ENCODE results near the gene CNOT3. TPM values are rescaled to one million over a fixed set of nuclear protein-coding genes. Genes with fewer than 3 reads are reported as not detected.
A peak's percentile ranks its signal among the peaks of the same experiment; 100 is the strongest.

Gene CNOT3
- total and polyA plus RNA-seq, 2 donors, result 11.6 to 35.8 TPM

- Histone ChIP-seq H3K27ac (ENCODE audit: low read depth) (no peak overlapping the region), H3K4me3 (ENCODE audit: low read depth, low read length) (no peak overlapping the region), H3K4me1 (ENCODE audit: insufficient read depth) (no peaks in the 10 kb centered on the region), H3K36me3 (ENCODE audit: insufficient read depth) (peaks cover 4% of the 10 kb centered on the region)
- 96% methylated on average over 41 of the region's 41 CpGs for WGBS
- DNase-seq (ENCODE audit: extremely low spot score), result no peak
These were observed 8.6 kb upstream of the CNOT3 start for GRCh38 chr19:54128796-54129616.

- WGBS, result 96% methylated on average over 20 of the region's 20 CpGs
- H3K27ac ChIP-seq (ENCODE audit: low read depth), result no peak overlapping the region
- peaks cover 4% of the 10 kb centered on the region for H3K36me3 ChIP-seq (ENCODE audit: insufficient read depth)
- no peak for DNase-seq (ENCODE audit: extremely low spot score)
- no peaks in the 10 kb centered on the region for H3K4me1 ChIP-seq (ENCODE audit: insufficient read depth)
- no peak overlapping the region for H3K4me3 ChIP-seq (ENCODE audit: low read depth, low read length)
These were observed 8.0 kb upstream of the CNOT3 start for GRCh38 chr19:54129617-54129996.

GRCh38 chr19:54133312-54133956 lies 4.1 kb upstream of the CNOT3 start:
- Histone ChIP-seq H3K36me3 (ENCODE audit: insufficient read depth) (peaks cover 4% of the 10 kb centered on the region), H3K27ac (ENCODE audit: low read depth) (no peak overlapping the region), H3K4me1 (ENCODE audit: insufficient read depth) (no peaks in the 10 kb centered on the region), H3K4me3 (ENCODE audit: low read depth, low read length) (no peak overlapping the region)
- 82% methylated on average over 10 of the region's 10 CpGs for WGBS
- no peak for DNase-seq (ENCODE audit: extremely low spot score)

- no peak overlapping the region for H3K4me3 ChIP-seq (ENCODE audit: low read depth, low read length)
- H3K4me1 ChIP-seq (ENCODE audit: insufficient read depth), result no peaks in the 10 kb centered on the region
- no peak for DNase-seq (ENCODE audit: extremely low spot score)
- whole genome bisulfite sequencing, result 61% methylated on average over 2 of the region's 2 CpGs
- peaks cover 2% of the 10 kb centered on the region for H3K36me3 ChIP-seq (ENCODE audit: insufficient read depth)
- no peak overlapping the region for H3K27ac ChIP-seq (ENCODE audit: low read depth)
These were observed 3.5 kb upstream of the CNOT3 start for GRCh38 chr19:54133957-54134590.

- H3K36me3 ChIP-seq (ENCODE audit: insufficient read depth), result no peaks in the 10 kb centered on the region
- WGBS, result 4% methylated on average over 30 of the region's 30 CpGs
- H3K4me1 ChIP-seq (ENCODE audit: insufficient read depth), result no peaks in the 10 kb centered on the region
- no peak for DNase-seq (ENCODE audit: extremely low spot score)
- no peak overlapping the region for H3K4me3 ChIP-seq (ENCODE audit: low read depth, low read length)
- H3K27ac ChIP-seq (ENCODE audit: low read depth), result no peak overlapping the region
These were observed 1.3 kb upstream of the CNOT3 start for GRCh38 chr19:54136086-54136863.

GRCh38 chr19:54136864-54137698 lies 481 bp upstream of the CNOT3 start:
- Histone ChIP-seq H3K27ac (ENCODE audit: low read depth) (no peak overlapping the region), H3K4me3 (ENCODE audit: low read depth, low read length) (peak overlapping the region; percentile 99), H3K36me3 (ENCODE audit: insufficient read depth) (no peaks in the 10 kb centered on the region), H3K4me1 (ENCODE audit: insufficient read depth) (no peaks in the 10 kb centered on the region)
- DNase-seq (ENCODE audit: extremely low spot score), result peak; percentile 100
- WGBS, result under 1% methylated on average over 46 of the region's 46 CpGs

- no peak overlapping the region for H3K27ac ChIP-seq (ENCODE audit: low read depth)
- 22% methylated on average over 31 of the region's 31 CpGs for WGBS
- no peaks in the 10 kb centered on the region for H3K4me1 ChIP-seq (ENCODE audit: insufficient read depth)
- peaks cover under 1% of the 10 kb centered on the region for H3K36me3 ChIP-seq (ENCODE audit: insufficient read depth)
- H3K4me3 ChIP-seq (ENCODE audit: low read depth, low read length), result peak overlapping the region; percentile 99
- no peak for DNase-seq (ENCODE audit: extremely low spot score)
These were observed 1.1 kb downstream of the CNOT3 start for GRCh38 chr19:54138489-54139256.

- H3K27ac ChIP-seq (ENCODE audit: low read depth), result no peak overlapping the region
- DNase-seq (ENCODE audit: extremely low spot score), result no peak
- no peak overlapping the region for H3K4me3 ChIP-seq (ENCODE audit: low read depth, low read length)
- WGBS, result 86% methylated on average over 3 of the region's 3 CpGs
- peaks cover 2% of the 10 kb centered on the region for H3K36me3 ChIP-seq (ENCODE audit: insufficient read depth)
- H3K4me1 ChIP-seq (ENCODE audit: insufficient read depth), result no peaks in the 10 kb centered on the region
These were observed 3.8 kb downstream of the CNOT3 start for GRCh38 chr19:54141356-54141755.

- Histone ChIP-seq H3K4me3 (ENCODE audit: low read depth, low read length) (no peak overlapping the region), H3K27ac (ENCODE audit: low read depth) (no peak overlapping the region), H3K4me1 (ENCODE audit: insufficient read depth) (no peaks in the 10 kb centered on the region), H3K36me3 (ENCODE audit: insufficient read depth) (peaks cover 6% of the 10 kb centered on the region)
- no peak for DNase-seq (ENCODE audit: extremely low spot score)
- 83% methylated on average over 7 of the region's 7 CpGs for WGBS
These were observed 4.7 kb downstream of the CNOT3 start for GRCh38 chr19:54142166-54142780.

- DNase-seq (ENCODE audit: extremely low spot score), result no peak
- Histone ChIP-seq H3K36me3 (ENCODE audit: insufficient read depth) (peaks cover 19% of the 10 kb centered on the region), H3K4me3 (ENCODE audit: low read depth, low read length) (no peak overlapping the region), H3K4me1 (ENCODE audit: insufficient read depth) (no peaks in the 10 kb centered on the region), H3K27ac (ENCODE audit: low read depth) (no peak overlapping the region)
- WGBS, result 92% methylated on average over 28 of the region's 28 CpGs
These were observed 8.1 kb downstream of the CNOT3 start for GRCh38 chr19:54145541-54146158.

GRCh38 chr19:54147676-54148075 lies 10.1 kb downstream of the CNOT3 start:
- Histone ChIP-seq H3K4me1 (ENCODE audit: insufficient read depth) (no peaks in the 10 kb centered on the region), H3K27ac (ENCODE audit: low read depth) (no peak overlapping the region), H3K36me3 (ENCODE audit: insufficient read depth) (peaks cover 21% of the 10 kb centered on the region), H3K4me3 (ENCODE audit: low read depth, low read length) (no peak overlapping the region)
- DNase-seq (ENCODE audit: extremely low spot score), result no peak
- WGBS, result 65% methylated on average over 3 of the region's 3 CpGs

Data from urinary bladder (tissue), 4 donors.